Frontal cortex (tissue), 4 donors: Measurements from ENCODE around the gene SCNN1A. TPM values are rescaled to one million over a fixed set of nuclear protein-coding genes. Genes with fewer than 3 reads are reported as not detected.

Experiments used
- DNase-seq, 2 donors: peaks; one replicate each; pipeline ENCODE4 v3.0.0; 2012; ENCODE audit warnings: low spot score in 2 of 2
- FAIRE-seq: peaks from 2 replicates; lab custom pipeline; 2012; peaks lifted over from hg19 to GRCh38; lab: Jason Lieb, UNC
- small RNA-seq: library from RNA; depleted of rRNA; stranded (forward); fragments of <200 nt; gene quantifications from one replicate; pipeline ENCODE3, GENCODE V24; 2014
- total RNA-seq: library from RNA; depleted of rRNA; stranded (reverse); fragments of >200 nt; gene quantifications from one replicate; pipeline ENCODE4 v1.2.3, GENCODE V29; 2014
- donor health status: control.
- donor health status: control.
- donor health status: control.

The SCNN1A gene
- total RNA-seq, 1 donor from 2014 or later = not detected

GRCh38 chr12:6310771-6311610 lies 64.4 kb downstream of the SCNN1A start:
- no peak for FAIRE-seq
- no peak for DNase-seq

GRCh38 chr12:6307529-6307928 lies 67.8 kb downstream of the SCNN1A start:
- DNase-seq (no peak), FAIRE-seq (no peak)

GRCh38 chr12:6306599-6307220 lies 68.7 kb downstream of the SCNN1A start:
- no peak for FAIRE-seq

GRCh38 chr12:6306151-6306550 lies 69.2 kb downstream of the SCNN1A start:
- no peak for FAIRE-seq
- DNase-seq = no peak

More at GRCh38 chr12:6306599-6307220, 68.7 kb downstream of the SCNN1A start:
- no peak for DNase-seq

- FAIRE-seq = no peak
- DNase-seq = no peak
Observed at GRCh38 chr12:6303071-6303470, 72.3 kb downstream of the SCNN1A start.

- DNase-seq (no peak), FAIRE-seq (no peak)
Observed at GRCh38 chr12:6302621-6303020, 72.7 kb downstream of the SCNN1A start.

GRCh38 chr12:6301721-6302120 lies 73.6 kb downstream of the SCNN1A start:
- no peak for FAIRE-seq
- DNase-seq = no peak

GRCh38 chr12:6297170-6297569 lies 78.2 kb downstream of the SCNN1A start:
- no peak for FAIRE-seq
- DNase-seq = no peak

Small RNA genes lying within 50 kb of the gene (small RNA-seq; reads per million reads assigned to genes)
- gene RN7SL391P = not detected

Other genes with a start within 250 kb of the SCNN1A start
- gene CD9, start 175.2 kb downstream of the SCNN1A start, total RNA-seq = 26.5 TPM
- under 0.01 TPM for gene PLEKHG6, start 64.9 kb downstream of the SCNN1A start, total RNA-seq
- 4.5 TPM for gene TNFRSF1A, start 33.5 kb downstream of the SCNN1A start, total RNA-seq
- 2.4 TPM for gene LTBR, start 8.6 kb upstream of the SCNN1A start, total RNA-seq
- 0.41 TPM for gene CD27, start 69.4 kb upstream of the SCNN1A start, total RNA-seq
- 0.82 TPM for gene TAPBPL, start 76.5 kb upstream of the SCNN1A start, total RNA-seq
- 1.2 TPM for gene VAMP1, start 95.1 kb upstream of the SCNN1A start, total RNA-seq
- gene MRPL51, start 117.7 kb upstream of the SCNN1A start, total RNA-seq = 27.3 TPM
- gene NCAPD2, start 118.5 kb upstream of the SCNN1A start, total RNA-seq = 9.4 TPM
- 1,793 TPM for gene GAPDH, start 159.0 kb upstream of the SCNN1A start, total RNA-seq
- 4.9 TPM for gene IFFO1, start 180.5 kb upstream of the SCNN1A start, total RNA-seq
- 9.4 TPM for gene NOP2, start 192.7 kb upstream of the SCNN1A start, total RNA-seq
- gene CHD4, start 231.8 kb upstream of the SCNN1A start, total RNA-seq = 201 TPM